ENCODE measurements around the gene BRAF. TPM values are rescaled to one million over a fixed set of nuclear protein-coding genes. Genes with fewer than 3 reads are reported as not detected.
"Not testable (repeated sequence)": the region's sequence is repeated elsewhere in the genome, so short reads cannot be mapped to it uniquely, and the experiment has no call there.

Gene BRAF
- total RNA-seq, 2 donors from 2014 or later = 56.1 to 59.6 TPM

GRCh38 chr7:140767418-140767817 is 157.3 kb downstream of the BRAF start:
- H3K4me3 Mint-ChIP-seq = no peak overlapping the region
- H3K27me3 Mint-ChIP-seq = no peaks in the 10 kb centered on the region
- H3K4me1 Mint-ChIP-seq = no peaks in the 10 kb centered on the region
- DNase-seq (no peak), ATAC-seq (no peak)
- H3K9me3 ChIP-seq (ENCODE audit: control insufficient read depth, low read length, poor library complexity, severe bottlenecking) = no peaks in the 10 kb centered on the region
- H3K36me3 Mint-ChIP-seq (ENCODE audit: low read depth) = peaks cover 2% of the 10 kb centered on the region
- H3K27ac Mint-ChIP-seq = no peak overlapping the region

- not testable (repeated sequence) for H3K4me3 Mint-ChIP-seq; DNase-seq; H3K36me3 Mint-ChIP-seq (ENCODE audit: low read depth); H3K4me1 Mint-ChIP-seq; H3K9me3 ChIP-seq (ENCODE audit: control insufficient read depth, low read length, poor library complexity, severe bottlenecking); H3K27me3 Mint-ChIP-seq; ATAC-seq; H3K27ac Mint-ChIP-seq
Observed at GRCh38 chr7:140765441-140765840, 159.3 kb downstream of the BRAF start.

GRCh38 chr7:140763166-140763565 is 161.6 kb downstream of the BRAF start:
- H3K9me3 ChIP-seq (ENCODE audit: control insufficient read depth, low read length, poor library complexity, severe bottlenecking); H3K36me3 Mint-ChIP-seq (ENCODE audit: low read depth); H3K4me1 Mint-ChIP-seq; H3K27me3 Mint-ChIP-seq; DNase-seq; H3K4me3 Mint-ChIP-seq; H3K27ac Mint-ChIP-seq; ATAC-seq: not testable (repeated sequence)

- DNase-seq; H3K27me3 Mint-ChIP-seq; H3K9me3 ChIP-seq (ENCODE audit: control insufficient read depth, low read length, poor library complexity, severe bottlenecking); H3K4me1 Mint-ChIP-seq; H3K36me3 Mint-ChIP-seq (ENCODE audit: low read depth); H3K27ac Mint-ChIP-seq; ATAC-seq; H3K4me3 Mint-ChIP-seq: not testable (repeated sequence)
Observed at GRCh38 chr7:140761375-140761774, 163.4 kb downstream of the BRAF start.

GRCh38 chr7:140754506-140754905 is 170.2 kb downstream of the BRAF start:
- ATAC-seq = no peak
- H3K9me3 ChIP-seq (ENCODE audit: control insufficient read depth, low read length, poor library complexity, severe bottlenecking) = no peaks in the 10 kb centered on the region
- DNase-seq = no peak
- Mint-ChIP-seq H3K36me3 (ENCODE audit: low read depth) (peaks cover 4% of the 10 kb centered on the region), H3K4me1 (peaks cover 2% of the 10 kb centered on the region), H3K27me3 (no peaks in the 10 kb centered on the region), H3K27ac (no peak overlapping the region), H3K4me3 (no peak overlapping the region)

GRCh38 chr7:140752533-140752932 is 172.2 kb downstream of the BRAF start:
- no peak for ATAC-seq
- peaks cover 4% of the 10 kb centered on the region for H3K36me3 Mint-ChIP-seq (ENCODE audit: low read depth)
- H3K4me1 Mint-ChIP-seq = peaks cover 2% of the 10 kb centered on the region
- no peaks in the 10 kb centered on the region for H3K27me3 Mint-ChIP-seq
- no peak for DNase-seq
- no peaks in the 10 kb centered on the region for H3K9me3 ChIP-seq (ENCODE audit: control insufficient read depth, low read length, poor library complexity, severe bottlenecking)
- H3K4me3 Mint-ChIP-seq = no peak overlapping the region
- no peak overlapping the region for H3K27ac Mint-ChIP-seq

DNA sequence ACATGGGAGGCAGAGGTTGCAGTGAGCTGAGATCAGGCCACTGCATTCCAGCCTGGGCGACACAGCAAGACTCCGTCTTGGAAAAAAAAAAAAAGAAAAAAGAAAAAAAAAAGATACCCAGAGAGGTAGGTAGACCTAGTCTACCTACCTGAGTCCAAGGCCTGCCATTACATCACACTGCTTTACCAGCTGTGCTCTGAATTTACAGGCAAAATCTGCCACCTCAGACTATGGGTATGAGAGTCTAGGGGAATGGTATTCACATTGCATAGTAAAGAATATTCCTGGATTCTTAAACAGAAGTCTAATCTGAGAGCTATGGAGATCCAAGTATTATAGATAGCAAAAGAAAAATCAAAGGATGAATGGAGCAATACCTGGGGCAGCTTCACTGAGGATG is 178.0 kb downstream of the BRAF start:
- no peak overlapping the region for H3K4me3 Mint-ChIP-seq
- ATAC-seq = no peak
- no peaks in the 10 kb centered on the region for H3K27me3 Mint-ChIP-seq
- peaks cover 2% of the 10 kb centered on the region for H3K36me3 Mint-ChIP-seq (ENCODE audit: low read depth)
- H3K27ac Mint-ChIP-seq = peak overlapping the region; percentile 11
- H3K4me1 Mint-ChIP-seq = peaks cover 4% of the 10 kb centered on the region
- DNase-seq = no peak
- no peaks in the 10 kb centered on the region for H3K9me3 ChIP-seq (ENCODE audit: control insufficient read depth, low read length, poor library complexity, severe bottlenecking)

- no peaks in the 10 kb centered on the region for H3K9me3 ChIP-seq (ENCODE audit: control insufficient read depth, low read length, poor library complexity, severe bottlenecking)
- no peak for DNase-seq
- no peaks in the 10 kb centered on the region for H3K27me3 Mint-ChIP-seq
- H3K36me3 Mint-ChIP-seq (ENCODE audit: low read depth) = peaks cover 2% of the 10 kb centered on the region
- ATAC-seq = no peak
- no peak overlapping the region for H3K27ac Mint-ChIP-seq
- peaks cover 6% of the 10 kb centered on the region for H3K4me1 Mint-ChIP-seq
- H3K4me3 Mint-ChIP-seq = no peak overlapping the region
Observed at GRCh38 chr7:140745266-140746058, 179.3 kb downstream of the BRAF start.

DNA sequence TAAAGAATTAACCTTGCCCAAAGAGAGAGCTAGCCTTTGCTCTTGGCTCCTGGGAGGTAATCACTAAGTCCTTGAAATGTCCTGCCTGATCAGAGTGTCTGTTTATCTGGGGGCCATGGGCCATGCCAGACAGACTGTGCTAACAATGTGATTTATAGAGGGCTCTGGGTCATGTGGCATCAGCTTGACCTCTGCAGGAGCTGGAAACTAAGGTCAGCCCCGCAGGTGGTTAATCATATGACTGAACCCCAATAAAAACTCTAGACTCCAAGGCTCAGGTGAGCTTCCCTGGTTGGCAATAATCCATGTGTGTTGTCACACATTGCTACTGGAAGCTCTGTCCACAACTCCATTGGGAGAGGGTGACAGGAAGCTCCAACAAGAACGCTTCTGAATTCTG is 180.7 kb downstream of the BRAF start:
- peaks cover 4% of the 10 kb centered on the region for H3K4me1 Mint-ChIP-seq
- H3K4me3 Mint-ChIP-seq = no peak overlapping the region
- H3K27ac Mint-ChIP-seq = no peak overlapping the region
- H3K36me3 Mint-ChIP-seq (ENCODE audit: low read depth) = peaks cover 2% of the 10 kb centered on the region
- DNase-seq (no peak), ATAC-seq (no peak)
- no peaks in the 10 kb centered on the region for H3K27me3 Mint-ChIP-seq
- H3K9me3 ChIP-seq (ENCODE audit: control insufficient read depth, low read length, poor library complexity, severe bottlenecking) = no peaks in the 10 kb centered on the region

GRCh38 chr7:140743255-140743654 is 181.5 kb downstream of the BRAF start:
- H3K4me1 Mint-ChIP-seq; H3K27me3 Mint-ChIP-seq; H3K4me3 Mint-ChIP-seq; ATAC-seq; H3K36me3 Mint-ChIP-seq (ENCODE audit: low read depth); DNase-seq; H3K9me3 ChIP-seq (ENCODE audit: control insufficient read depth, low read length, poor library complexity, severe bottlenecking); H3K27ac Mint-ChIP-seq: not testable (repeated sequence)

DNA sequence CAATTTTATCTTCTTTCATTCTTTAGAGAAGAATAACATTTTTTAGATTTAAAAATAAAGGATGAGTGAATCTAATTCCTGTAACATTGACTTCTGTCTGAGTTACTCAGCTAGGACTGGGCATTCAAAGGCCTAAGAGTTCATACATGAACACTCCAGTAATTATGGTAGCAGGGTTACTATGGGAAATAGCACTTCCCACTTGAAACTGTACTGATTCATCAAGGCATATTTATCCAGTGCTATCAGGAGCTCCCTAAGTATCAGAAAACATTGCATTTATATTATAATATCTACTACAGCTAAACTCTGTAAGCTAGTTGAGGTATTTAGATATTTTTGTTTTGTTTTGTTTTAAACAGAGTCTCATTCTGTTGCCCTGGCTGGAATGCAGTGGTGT is 186.4 kb downstream of the BRAF start:
- H3K36me3 Mint-ChIP-seq (ENCODE audit: low read depth) = peaks cover 2% of the 10 kb centered on the region
- no peak for ATAC-seq
- H3K4me1 Mint-ChIP-seq = peaks cover 3% of the 10 kb centered on the region
- H3K4me3 Mint-ChIP-seq = no peak overlapping the region
- H3K27ac Mint-ChIP-seq = no peak overlapping the region
- H3K27me3 Mint-ChIP-seq = no peaks in the 10 kb centered on the region
- no peak for DNase-seq
- no peaks in the 10 kb centered on the region for H3K9me3 ChIP-seq (ENCODE audit: control insufficient read depth, low read length, poor library complexity, severe bottlenecking)

DNA sequence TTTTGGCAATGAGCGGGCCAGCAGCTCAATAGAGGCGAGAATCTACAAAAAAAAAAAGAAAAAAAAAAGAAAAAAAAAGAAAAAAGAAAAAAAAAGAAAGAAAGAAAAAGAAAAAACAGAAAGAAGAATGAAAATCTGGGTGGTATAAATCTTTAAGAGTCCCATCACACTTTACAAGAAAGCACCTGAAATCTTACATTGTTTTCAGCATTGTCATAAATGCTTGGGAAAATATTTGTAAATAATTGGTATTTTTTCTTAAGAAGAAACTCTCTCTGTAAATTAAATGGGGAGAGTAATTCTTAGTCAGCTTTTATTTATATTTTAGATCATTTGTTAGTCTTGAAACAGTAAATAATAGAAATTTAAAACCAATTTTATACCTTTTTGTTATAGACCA is 190.0 kb downstream of the BRAF start:
- Mint-ChIP-seq H3K27ac (no peak overlapping the region), H3K36me3 (ENCODE audit: low read depth) (peaks cover 2% of the 10 kb centered on the region), H3K4me3 (no peak overlapping the region), H3K27me3 (no peaks in the 10 kb centered on the region), H3K4me1 (peaks cover 2% of the 10 kb centered on the region)
- no peaks in the 10 kb centered on the region for H3K9me3 ChIP-seq (ENCODE audit: control insufficient read depth, low read length, poor library complexity, severe bottlenecking)
- ATAC-seq (no peak), DNase-seq (no peak)

- Mint-ChIP-seq H3K27ac (no peak overlapping the region), H3K4me3 (no peak overlapping the region), H3K36me3 (ENCODE audit: low read depth) (peaks cover 2% of the 10 kb centered on the region), H3K27me3 (no peaks in the 10 kb centered on the region), H3K4me1 (peaks cover 2% of the 10 kb centered on the region)
- H3K9me3 ChIP-seq (ENCODE audit: control insufficient read depth, low read length, poor library complexity, severe bottlenecking) = no peaks in the 10 kb centered on the region
- ATAC-seq (no peak), DNase-seq (no peak)
Observed at GRCh38 chr7:140734096-140734495, 190.6 kb downstream of the BRAF start.

DNA sequence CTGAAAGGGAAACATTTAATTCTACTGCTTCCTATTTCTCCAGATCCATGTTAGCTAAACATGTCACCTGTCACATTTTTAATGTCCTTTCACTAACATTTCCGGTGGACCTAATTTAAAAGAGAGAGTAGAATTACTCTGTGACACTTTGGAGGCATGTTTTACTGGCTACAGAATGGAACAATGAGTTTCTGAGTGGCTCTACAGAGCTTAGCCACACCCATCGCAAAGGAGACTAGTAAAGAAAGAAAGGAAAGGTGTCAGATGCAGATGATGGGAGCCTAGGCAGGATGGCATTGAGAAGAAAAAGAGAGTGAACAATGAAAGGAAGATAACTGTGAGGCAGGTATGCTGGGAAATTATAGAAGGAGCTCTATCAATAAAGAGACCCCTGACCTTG is 192.3 kb downstream of the BRAF start:
- Mint-ChIP-seq H3K27me3 (no peaks in the 10 kb centered on the region), H3K4me1 (peaks cover 2% of the 10 kb centered on the region), H3K4me3 (no peak overlapping the region), H3K36me3 (ENCODE audit: low read depth) (peaks cover 2% of the 10 kb centered on the region), H3K27ac (no peak overlapping the region)
- H3K9me3 ChIP-seq (ENCODE audit: control insufficient read depth, low read length, poor library complexity, severe bottlenecking) = no peaks in the 10 kb centered on the region
- ATAC-seq = no peak
- DNase-seq = no peak

Data from T-helper 17 cell (primary cell).